Epithelial cell of proximal tubule (primary cell): ENCODE data around the gene RALGDS. TPM values are rescaled to one million over a fixed set of nuclear protein-coding genes. Genes with fewer than 3 reads are reported as not detected.

Experiments
- DNase-seq: peaks from one replicate; pipeline ENCODE4 v3.0.0-alpha.2; 2011; ENCODE audit warnings: low read depth
- H3K4me3 ChIP-seq: 2 replicates; pipeline ENCODE4 v1.5.1; 2011; ENCODE audit warnings: low read depth, mild to moderate bottlenecking, low read length
- total RNA-seq: library from RNA; depleted of rRNA; stranded (reverse); fragments of >200 nt; gene quantifications from 2 replicates; pipeline ENCODE4 v1.2.3, GENCODE V29; 2015
- TF ChIP-seq, protein P1 (sequence below): conservative IDR thresholded peaks from 2 replicates; pipeline ENCODE4 v1.5.1; 2012; ENCODE audit warnings: low read depth, mild to moderate bottlenecking, low read length

Gene RALGDS
- total RNA-seq, 1 donor from 2014 or later = 39.0 TPM

DNA sequence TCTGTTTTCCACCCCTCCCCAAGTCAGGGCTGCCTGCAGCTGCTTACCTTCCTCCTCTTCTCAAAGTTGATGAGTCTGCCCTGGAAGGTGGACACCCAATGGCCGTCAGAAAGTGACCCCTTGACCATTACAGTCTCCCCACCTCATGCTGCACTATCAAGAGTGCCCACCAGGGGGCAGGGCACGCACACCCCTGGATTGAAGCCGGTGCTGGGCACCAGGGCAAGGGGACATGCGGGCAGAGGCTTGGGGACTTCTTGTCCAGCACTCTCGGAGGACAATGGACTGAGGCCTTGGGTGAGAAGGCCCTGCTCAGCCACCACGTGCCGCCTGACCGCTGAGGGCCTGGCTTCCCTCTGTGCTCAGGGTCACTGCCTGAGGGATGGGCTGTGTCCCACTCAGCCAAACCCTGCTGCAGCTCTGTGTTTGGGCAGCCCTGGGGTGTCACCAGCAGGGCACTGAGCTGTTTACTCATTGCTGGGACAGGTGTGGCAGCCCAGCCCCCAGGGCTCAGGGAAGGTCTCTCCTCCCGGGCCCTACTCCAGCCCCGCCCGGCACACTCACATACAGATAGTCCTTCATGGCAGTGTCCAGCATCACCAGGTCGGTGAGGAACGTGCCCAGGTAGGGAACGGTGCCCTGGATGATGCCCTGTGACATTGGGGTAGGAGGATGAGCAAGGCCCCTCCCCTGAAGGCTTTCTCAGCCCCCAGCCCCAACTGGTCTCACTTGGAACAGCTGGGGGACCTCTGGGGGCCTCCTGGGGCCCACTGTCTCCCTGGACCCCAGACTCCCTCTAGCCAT is 17.7 kb downstream of the RALGDS start:
- TF ChIP-seq, protein P1, sequence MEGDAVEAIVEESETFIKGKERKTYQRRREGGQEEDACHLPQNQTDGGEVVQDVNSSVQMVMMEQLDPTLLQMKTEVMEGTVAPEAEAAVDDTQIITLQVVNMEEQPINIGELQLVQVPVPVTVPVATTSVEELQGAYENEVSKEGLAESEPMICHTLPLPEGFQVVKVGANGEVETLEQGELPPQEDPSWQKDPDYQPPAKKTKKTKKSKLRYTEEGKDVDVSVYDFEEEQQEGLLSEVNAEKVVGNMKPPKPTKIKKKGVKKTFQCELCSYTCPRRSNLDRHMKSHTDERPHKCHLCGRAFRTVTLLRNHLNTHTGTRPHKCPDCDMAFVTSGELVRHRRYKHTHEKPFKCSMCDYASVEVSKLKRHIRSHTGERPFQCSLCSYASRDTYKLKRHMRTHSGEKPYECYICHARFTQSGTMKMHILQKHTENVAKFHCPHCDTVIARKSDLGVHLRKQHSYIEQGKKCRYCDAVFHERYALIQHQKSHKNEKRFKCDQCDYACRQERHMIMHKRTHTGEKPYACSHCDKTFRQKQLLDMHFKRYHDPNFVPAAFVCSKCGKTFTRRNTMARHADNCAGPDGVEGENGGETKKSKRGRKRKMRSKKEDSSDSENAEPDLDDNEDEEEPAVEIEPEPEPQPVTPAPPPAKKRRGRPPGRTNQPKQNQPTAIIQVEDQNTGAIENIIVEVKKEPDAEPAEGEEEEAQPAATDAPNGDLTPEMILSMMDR = peak; percentile 92
- no peak overlapping the region for H3K4me3 ChIP-seq
- DNase-seq = no peak

DNA sequence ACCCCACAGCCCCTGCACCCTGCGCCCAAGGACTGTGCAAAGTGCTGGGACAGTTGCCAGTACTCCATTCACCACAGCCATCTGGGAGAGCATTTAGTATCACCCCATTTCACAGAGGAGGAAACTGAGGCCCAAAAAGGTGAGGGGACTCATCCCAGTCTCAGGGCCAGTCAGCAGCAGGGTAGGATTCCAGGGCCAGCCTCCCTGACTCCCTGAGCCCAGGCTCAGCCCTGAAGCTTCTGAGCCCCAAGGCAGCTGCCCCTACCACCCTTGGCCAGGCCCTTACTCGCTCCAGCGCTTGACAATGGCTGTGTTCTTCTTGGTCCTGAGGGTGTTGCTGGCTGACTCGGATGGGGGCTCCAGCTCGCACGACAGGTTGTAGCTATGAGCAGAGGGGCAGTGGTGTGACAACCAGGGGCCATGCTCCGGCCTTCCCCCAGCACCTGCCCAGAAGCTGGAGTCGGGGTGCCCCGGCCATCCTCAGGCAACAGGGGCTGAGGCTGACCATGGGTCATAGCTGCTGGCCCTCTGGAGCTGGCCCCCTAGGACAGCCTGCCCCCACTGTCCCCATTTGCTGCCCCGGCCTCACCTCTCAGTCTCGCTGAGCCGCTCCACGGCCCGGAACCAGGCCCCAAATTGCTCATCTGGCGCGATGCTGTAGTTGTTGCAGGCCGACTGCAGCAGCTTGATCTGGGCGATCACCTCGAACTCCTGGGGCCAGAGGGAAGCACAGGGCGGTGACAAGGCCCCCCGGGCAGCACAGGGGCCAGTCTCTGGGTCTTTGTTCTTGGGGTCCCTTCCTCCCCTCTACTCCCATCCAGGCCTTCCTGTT is 18.6 kb downstream of the RALGDS start:
- TF ChIP-seq, protein P1 = no peak
- H3K4me3 ChIP-seq = no peak overlapping the region
- DNase-seq = no peak

DNA sequence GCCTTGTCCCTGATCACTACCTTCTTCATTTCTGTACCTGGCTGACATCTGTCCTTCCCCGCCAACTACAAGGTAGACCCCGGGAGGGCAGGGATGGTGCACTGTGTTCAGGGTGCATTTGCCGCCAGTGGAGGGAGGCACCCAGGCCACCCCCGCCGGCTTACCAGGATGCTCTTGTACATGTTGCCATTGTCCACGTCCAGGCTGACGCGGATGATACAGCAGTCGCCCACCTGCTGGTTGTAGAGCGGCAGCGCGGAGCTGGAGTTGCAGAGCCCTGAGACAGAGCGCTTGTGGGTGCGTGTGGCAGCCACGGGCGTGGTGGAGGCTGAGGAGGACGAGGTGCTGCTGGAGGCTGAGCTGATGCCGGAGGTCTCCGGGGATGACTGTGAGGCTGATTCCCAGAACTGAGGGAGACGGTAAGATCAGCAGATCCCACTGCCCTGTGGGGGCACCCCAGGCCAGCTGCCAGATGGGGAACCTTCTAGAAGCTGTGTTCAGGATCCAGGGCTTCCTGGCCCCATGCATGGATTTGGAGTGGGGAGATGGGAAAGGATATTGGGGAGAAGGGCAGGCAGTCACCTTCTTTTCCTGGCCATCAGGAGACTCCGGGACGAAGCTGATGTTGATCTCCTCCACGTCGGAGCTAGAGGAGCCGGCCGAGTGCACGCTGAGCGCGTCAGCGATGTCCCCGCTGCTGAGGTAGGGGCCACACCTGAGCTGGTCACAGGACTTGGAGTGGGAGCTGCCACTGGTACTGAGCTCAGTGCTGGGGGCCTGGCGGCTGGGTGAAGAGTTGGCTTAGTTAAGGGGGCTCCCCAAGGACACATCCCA is 19.5 kb downstream of the RALGDS start:
- TF ChIP-seq, protein P1 = no peak
- DNase-seq = no peak
- H3K4me3 ChIP-seq = no peak overlapping the region

DNA sequence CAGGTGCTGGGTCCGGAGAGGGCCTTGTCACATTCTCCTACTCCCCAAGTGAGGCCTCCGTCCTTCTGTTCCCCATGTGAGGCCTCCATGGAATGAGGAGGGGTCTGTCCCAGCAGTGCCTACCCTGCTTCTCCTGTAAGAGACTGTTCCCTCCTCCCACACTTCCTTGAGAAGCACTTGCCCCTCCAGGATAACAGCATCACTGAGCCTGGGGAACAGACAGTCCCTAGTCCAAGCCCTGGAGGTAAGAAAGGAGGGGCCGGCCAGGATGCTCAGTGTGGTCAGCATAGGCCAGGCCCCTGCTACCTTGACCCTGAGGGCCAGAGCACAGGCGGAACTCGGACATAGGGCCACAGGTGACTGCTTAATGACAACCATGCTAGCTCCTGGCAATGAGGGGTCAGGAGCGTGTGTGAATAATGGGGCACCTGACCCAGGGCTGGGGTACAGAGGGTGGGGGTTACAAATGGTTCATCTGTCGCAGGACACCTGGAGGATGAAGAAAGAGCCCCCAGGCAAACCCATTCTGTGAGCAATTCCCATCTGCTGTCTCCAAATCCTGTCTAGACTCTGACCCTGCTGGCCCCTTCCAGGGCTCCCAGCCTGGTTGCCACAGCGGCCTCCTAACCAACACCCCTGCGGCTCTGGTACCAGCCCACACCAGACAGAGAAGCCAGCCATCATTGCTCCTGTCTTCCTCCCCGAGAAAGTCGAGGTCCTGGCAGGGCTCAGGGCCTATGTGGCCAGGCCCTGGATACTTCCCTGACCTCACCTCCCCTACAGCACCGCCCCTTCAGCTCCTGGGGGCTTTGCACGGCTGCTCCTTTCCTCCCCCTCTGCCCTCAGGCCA is 20.3 kb downstream of the RALGDS start:
- H3K4me3 ChIP-seq = no peak overlapping the region
- DNase-seq = no peak
- TF ChIP-seq, protein P1 = no peak

DNA sequence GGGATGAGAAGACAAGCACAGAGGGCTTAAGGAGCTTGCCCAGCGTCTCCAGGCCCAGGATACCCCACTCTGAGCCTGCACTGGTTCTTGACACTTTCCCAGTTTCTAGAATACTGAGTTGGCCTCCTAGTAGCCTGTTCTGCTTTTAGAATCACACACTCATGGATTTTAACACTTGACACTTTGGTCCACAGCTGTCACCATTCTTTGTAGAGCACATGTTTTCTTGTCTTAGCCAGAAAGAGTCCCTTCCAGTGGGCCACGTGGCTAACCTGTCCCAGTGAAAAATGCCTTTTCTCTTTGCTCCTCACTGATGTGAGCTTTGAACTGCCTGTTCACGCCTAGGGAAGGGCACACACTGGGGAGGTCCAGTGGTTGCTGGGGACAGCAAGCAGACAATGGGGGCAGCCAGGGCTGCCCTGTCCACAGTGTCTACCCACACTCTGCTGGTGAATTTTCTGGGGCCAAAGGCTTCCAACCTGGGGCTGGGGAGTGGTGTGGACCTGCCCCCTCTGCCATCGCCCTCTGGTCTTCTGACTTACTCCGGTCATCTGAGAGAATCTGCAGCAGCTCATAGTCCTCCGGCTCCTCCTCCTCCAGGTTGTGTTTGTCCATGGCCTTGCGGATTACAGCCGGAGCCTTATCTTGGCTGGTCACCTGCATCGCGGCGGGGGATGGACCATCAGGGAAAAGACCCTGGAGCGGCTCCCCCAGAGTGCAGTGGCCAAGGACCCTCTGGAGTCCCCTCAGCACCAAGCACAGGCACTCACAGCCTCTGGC is 21.1 kb downstream of the RALGDS start:
- TF ChIP-seq, protein P1 = no peak
- no peak overlapping the region for H3K4me3 ChIP-seq
- DNase-seq = no peak
